OCI-LY1 (cell line): Measurements from ENCODE around the gene SYT15.

Source experiments
- EZH2 ChIP-seq: fragments of 200-600 bp; sonication (generic), shearing (Covaris generic); IDR thresholded peaks from 2 replicates; pipeline ENCODE4 v1.8.0; 2017; ENCODE audit warnings: borderline replicate concordance, mixed run types, mild to moderate bottlenecking, antibody characterized with exemption, low read length, moderate library complexity, mixed read lengths
- TF ChIP-seq, protein P1 (sequence below): fragments of 200-600 bp; sonication (generic), shearing (Covaris generic); IDR thresholded peaks from 2 replicates; pipeline ENCODE4 v1.5.1; 2017; ENCODE audit warnings: mild to moderate bottlenecking, antibody characterized with exemption, low read length, moderate library complexity, mixed read lengths

DNA sequence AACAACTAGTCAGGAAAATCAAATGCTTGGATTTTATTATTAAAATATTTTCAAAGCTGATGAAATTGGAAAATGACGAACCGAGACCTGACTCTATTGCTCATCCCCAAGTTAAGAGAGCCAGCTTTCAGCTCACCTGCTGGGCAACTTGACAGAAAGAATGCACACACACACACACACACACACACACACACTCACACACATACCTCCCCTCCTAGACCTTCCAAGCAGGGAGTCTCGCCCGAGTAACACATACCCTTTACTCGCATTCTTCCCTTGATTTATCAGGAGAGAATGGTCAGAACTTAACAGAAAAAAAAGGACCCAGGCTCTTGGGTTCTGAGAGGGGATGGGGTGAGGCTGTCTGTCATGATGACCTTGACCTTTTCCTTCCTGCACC is 41.6 kb upstream of the SYT15 start:
- TF ChIP-seq, protein P1, sequence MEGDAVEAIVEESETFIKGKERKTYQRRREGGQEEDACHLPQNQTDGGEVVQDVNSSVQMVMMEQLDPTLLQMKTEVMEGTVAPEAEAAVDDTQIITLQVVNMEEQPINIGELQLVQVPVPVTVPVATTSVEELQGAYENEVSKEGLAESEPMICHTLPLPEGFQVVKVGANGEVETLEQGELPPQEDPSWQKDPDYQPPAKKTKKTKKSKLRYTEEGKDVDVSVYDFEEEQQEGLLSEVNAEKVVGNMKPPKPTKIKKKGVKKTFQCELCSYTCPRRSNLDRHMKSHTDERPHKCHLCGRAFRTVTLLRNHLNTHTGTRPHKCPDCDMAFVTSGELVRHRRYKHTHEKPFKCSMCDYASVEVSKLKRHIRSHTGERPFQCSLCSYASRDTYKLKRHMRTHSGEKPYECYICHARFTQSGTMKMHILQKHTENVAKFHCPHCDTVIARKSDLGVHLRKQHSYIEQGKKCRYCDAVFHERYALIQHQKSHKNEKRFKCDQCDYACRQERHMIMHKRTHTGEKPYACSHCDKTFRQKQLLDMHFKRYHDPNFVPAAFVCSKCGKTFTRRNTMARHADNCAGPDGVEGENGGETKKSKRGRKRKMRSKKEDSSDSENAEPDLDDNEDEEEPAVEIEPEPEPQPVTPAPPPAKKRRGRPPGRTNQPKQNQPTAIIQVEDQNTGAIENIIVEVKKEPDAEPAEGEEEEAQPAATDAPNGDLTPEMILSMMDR = no peak
- no peak for TF ChIP-seq EZH2
